Endothelial cell of coronary artery (primary cell): ENCODE measurements around the gene SNRNP70. TPM values are rescaled to one million over a fixed set of nuclear protein-coding genes. Genes with fewer than 3 reads are reported as not detected.

ENCODE experiments used
- total RNA-seq: library from RNA; depleted of rRNA; stranded (reverse); fragments of >200 nt; gene quantifications from 2 replicates; pipeline ENCODE4 v1.2.3, GENCODE V29; 2014

Gene SNRNP70
- total RNA-seq = 181 and 227 TPM in 2 replicates

DNA sequence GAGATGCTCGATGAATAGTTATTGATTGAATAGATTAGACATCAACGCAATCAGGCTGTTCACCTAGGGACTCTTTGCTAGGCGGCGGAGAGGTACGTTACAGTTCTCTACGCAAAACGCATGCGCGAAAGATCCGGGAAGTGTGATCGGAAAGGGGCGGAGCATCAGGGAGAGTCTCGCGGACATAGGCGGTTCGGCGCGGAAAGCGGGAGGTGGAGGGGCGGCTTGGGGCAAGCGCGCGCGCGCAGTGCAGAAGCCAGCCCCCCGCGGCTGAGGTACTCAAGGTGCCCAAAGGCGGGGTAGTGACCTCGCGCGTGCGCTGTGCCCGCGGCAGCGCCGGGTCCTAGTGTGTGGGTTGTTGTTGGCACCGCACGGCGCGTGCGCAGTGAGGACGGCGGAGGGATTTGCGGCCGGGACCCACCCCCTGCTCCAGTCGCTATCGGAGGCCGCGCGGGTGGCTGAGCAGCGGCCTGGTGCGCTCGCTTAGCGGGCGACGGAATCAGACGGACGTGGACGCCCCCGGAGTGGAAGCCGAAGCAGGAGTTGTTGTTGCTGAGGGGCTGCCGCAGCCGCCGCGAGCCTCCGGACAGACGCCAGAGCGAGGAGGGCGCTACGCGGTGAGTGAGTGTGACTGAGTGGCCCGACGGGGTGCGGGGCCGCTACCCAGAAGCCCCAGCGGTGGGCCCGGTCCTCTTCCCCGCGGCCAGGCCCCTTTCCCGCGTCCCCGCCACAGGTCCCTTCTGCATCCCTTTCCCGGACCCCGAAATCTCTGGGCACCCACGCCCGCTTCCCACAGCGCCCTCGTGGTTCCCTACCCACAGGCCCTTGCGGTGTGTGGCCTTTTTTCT, at the start of gene SNRNP70:
TSS of gene SNRNP70 (plus strand) at position 432 of the 848 bp plus-strand sequence. CDS start 964 bp downstream, outside the sequence.

DNA sequence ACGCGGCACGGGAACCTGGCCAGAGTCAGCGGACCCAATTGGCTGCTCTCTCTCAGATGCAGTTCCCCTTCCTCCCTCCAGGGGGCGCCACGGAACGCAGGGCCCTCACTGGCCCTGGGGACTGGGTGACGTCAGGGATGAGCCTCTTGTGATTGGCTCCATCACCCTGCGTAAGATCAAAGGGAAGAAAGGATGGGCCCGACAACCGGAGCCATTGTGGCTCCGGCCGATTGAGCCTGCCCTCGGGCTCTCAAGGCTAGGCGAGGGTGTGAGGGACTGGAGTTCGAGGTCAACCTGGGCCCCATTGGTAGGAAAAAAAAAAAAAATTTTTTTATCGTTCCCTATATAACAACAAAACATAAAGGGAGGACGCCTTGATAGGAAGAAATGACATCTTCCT, 48.4 kb upstream of the SNRNP70 start, which contains the start of gene CGB1:
TSS of gene CGB1 (minus strand) at position 81 of the 400 bp plus-strand sequence. CDS start 184 bp downstream, outside the sequence.

DNA sequence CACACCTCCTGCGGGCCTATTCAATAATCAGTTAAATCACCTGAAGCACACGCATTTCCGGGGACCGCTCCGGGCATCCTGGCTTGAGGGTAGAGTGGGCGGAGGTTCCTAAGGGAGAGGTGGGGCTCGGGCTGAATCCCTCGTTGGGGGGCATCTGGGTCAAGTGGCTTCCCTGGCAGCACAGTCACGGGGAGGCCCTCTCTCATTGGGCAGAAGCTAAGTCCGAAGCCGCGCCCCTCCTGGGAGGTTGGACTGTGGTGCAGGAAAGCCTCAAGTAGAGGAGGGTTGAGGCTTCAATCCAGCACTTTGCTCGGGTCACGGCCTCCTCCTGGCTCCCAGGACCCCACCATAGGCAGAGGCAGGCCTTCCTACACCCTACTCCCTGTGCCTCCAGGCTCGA, 41.7 kb upstream of the SNRNP70 start, which contains the start of gene CGB5:
TSS of gene CGB5 (plus strand) at position 301 of the 400 bp plus-strand sequence. CDS start 362 bp downstream, outside the sequence.

GRCh38 chr19:49049011-49049410, 36.2 kb upstream of the SNRNP70 start, which contains the start of gene CGB8:
Gene CGB8, minus strand, starts transcription at chr19:49049111. Its CDS starts 372 bp downstream, at chr19:49048739.

DNA sequence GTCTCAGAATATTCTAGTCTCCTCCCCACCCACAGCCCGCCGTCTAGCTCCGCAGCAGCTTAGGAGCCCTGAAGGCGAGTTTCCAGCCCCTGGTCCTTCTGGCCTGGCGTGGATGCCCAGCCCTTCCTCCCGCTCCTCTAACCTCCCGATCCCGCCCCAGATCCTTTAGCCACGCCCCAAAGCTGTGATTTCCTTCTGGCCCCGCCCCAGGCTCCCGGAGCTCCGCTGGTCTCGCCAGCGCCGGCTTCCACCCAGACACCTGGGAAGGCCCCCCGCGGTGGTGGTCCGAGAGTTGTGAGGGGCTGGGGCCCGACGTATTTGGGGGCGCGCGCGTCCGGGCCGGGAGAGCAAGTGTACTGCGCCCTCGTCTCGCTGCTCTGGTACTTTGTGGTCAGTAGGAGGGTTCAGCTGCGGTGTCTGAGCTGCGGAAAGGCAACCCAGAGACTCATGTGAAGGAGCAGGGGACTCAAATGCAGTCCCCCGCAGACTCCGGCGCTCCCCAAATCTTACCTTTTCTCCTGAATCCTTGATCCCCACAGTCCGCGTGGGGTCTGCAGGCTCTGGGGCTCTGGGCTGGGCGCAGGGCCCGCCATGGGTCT, 27.5 kb upstream of the SNRNP70 start, which contains the start of gene CGB7:
TSS of gene CGB7 (minus strand) at position 114 of the 599 bp plus-strand sequence. CDS start 2,374 bp downstream, outside the sequence.

GRCh38 chr19:49064768-49065611, 20.3 kb upstream of the SNRNP70 start, which contains the start of gene NTF4:
Gene NTF4, minus strand, starts transcription at chr19:49064818. Its CDS starts 2,821 bp downstream, at chr19:49061997.

DNA sequence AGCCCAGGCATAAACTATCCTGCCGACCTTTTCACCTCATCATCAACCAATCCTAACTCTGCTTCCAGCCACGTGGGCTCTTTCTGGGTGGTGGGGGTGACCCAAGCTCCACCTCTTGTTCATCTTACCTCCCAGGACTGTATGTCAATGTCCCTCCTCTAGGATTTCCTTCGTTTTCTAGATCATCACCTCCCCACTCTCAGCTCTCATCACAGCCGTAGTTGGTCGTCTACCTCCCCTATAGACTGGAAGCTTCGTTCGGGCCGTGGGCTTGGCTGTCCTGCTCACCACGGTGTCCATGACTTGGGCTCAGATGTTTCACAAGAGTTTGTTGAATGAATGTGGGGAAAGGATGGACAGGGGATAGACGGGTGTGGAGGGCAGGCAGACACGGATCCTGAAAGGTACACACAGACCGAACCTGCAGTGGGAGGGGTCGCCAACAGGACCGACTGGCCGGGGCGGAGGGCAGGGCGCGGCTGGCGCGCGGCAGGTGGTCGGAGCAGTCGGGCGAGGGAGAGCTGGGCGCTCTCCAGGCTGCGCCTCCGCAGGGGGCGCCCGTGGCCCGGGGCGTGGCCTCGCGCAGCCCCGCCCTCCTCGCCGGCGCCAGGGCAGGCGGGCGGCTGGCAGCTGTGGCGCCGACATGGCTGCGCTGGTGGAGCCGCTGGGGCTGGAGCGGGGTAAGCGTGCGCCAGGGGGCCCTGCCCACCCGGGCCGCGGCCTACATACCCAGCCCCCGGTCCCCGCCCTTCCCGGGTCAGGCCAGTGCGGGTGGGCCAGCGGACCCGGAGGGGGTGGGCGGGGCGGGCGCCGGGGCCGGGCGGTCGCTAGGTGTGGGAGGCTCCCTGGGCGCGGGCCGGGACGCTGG, 28.7 kb downstream of the SNRNP70 start, which contains the start of gene LIN7B:
TSS of gene LIN7B (plus strand) at position 609 of the 868 bp plus-strand sequence. CDS start at position 644, 35 bp downstream.

DNA sequence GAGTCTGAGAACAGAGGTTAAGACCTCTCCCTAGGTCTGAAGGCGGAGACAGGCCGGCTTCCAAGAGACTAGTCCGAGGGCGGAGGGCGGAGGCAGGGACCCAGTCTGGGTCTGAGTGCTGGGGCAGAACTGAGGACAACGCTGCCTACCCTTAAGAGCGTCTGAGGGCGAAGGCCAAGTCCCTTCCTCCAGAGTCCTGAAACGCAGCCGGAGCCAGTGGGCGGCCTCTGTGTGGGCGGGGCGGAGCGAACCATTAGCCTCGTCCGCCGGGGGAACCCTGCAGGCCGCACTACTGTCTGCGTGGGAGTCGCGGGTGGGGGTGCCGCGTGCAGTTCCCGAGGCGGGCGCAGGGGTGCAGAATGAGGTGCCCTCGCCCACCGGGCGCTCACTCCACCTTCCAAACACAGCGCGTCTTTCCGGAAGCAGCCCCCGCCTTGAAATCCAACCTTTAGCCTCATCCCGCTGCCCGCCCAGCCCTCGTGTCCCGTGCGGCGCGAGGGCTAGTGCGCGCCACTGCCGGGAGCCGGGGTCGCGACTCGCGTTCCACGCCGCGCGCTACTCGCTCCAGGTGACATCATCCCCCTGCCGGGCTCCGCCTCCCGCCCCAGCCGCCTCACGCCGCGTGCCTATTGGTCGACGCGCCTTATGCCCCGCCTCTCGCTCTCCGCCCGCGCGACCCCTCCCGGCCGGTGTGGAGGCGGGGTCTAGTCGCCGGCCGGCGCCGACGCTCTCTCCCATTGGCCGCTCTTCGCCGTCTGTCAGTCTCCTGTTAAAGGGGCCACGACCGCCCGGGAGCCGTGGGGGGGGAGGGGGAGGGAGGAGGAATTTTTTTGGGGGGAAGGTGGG, 33.5 kb downstream of the SNRNP70 start, which contains the start of gene C19orf73:
TSS of gene C19orf73 (minus strand) at position 579 of the 846 bp plus-strand sequence. CDS start at position 458, 121 bp downstream.

DNA sequence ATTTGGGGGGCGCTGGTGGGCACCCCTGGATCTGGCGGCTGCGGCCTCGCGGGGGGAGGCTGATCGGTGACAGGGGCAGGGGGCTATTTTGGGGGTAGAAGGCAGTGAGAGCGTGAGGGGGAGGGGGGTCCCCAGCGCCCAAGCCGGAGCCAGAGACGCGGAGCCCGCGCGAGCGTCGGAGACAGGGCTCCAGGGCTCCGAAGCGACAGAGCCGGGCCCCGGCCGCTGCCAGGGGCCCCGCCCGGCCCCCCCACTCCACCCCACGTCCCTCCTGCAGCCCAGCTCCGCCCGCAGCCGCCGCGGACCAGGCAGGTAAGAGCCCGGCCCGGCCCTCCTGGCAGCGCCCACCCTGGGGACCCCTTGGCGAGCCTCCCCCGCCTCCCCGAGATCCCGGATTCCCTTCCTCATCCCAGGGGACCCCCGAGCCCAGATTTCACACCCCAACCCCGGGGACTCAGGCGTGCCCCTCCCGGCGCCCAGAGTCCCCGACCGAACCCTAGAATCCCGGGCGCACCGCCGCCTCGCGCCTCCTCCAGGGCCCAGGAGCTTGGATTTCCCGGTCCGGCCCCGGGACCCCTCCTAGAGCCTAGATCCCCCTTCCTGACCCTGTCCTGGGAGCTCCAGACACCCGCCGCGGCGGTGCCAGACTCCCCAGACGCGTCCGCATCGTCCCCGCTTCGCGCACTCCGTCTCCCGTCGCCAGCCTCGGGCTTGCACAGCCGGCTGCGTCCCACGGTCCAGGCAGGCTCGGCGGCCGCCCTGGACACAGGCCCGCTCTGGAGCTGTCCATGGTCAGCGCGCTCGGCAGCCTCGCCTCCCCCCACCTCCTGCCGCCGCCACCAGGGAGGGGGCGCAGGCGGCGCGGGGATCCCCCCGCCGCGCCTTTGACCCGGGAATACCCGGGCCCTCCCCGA, 34.4 kb downstream of the SNRNP70 start, which contains the start of gene PPFIA3:
TSS of gene PPFIA3 (plus strand) at position 134 of the 914 bp plus-strand sequence. CDS start 8,330 bp downstream, outside the sequence.

GRCh38 chr19:49155005-49155819, 70.0 kb downstream of the SNRNP70 start, which contains the start of gene HRC:
Gene HRC, minus strand, starts transcription at chr19:49155396. Its CDS starts 159 bp downstream, at chr19:49155237.

GRCh38 chr19:49157445-49158224, 72.4 kb downstream of the SNRNP70 start, which contains the start of gene TRPM4:
Gene TRPM4, plus strand, starts transcription at chr19:49157792. Its CDS starts 75 bp downstream, at chr19:49157867.

Other genes starting within 250 kb of the SNRNP70 start
- gene HSD17B14, start 249.0 kb upstream of the SNRNP70 start, total RNA-seq = 4.6 and 4.9 TPM in 2 replicates
- 1.2 and 3.2 TPM in 2 replicates for gene PLEKHA4, start 216.8 kb upstream of the SNRNP70 start, total RNA-seq
- gene PPP1R15A, start 213.0 kb upstream of the SNRNP70 start, total RNA-seq = 29.1 and 32.7 TPM in 2 replicates
- gene TULP2, start 186.7 kb upstream of the SNRNP70 start, total RNA-seq = not detected in 2 replicates
- gene NUCB1, start 185.1 kb upstream of the SNRNP70 start, total RNA-seq = 112 and 148 TPM in 2 replicates
- gene DHDH, start 151.8 kb upstream of the SNRNP70 start, total RNA-seq = 0.18 TPM in 1 of 2 replicates, not detected in the other
- 143 and 157 TPM in 2 replicates for gene BAX, start 130.6 kb upstream of the SNRNP70 start, total RNA-seq
- 714 and 907 TPM in 2 replicates for gene FTL, start 120.1 kb upstream of the SNRNP70 start, total RNA-seq
- 27.3 and 31.8 TPM in 2 replicates for gene GYS1, start 92.1 kb upstream of the SNRNP70 start, total RNA-seq
- 261 and 328 TPM in 2 replicates for gene RUVBL2, start 91.6 kb upstream of the SNRNP70 start, total RNA-seq
- 0.19 TPM in 1 of 2 replicates, not detected in the other for gene LHB, start 68.4 kb upstream of the SNRNP70 start, total RNA-seq
- gene CGB3, start 61.1 kb upstream of the SNRNP70 start, total RNA-seq = not detected in 2 replicates
- 0.19 TPM in 1 of 2 replicates, not detected in the other for gene CGB2, start 53.6 kb upstream of the SNRNP70 start, total RNA-seq
- not detected in 2 replicates for gene CGB1, start 48.6 kb upstream of the SNRNP70 start, total RNA-seq
- not detected in 2 replicates for gene CGB5, start 41.6 kb upstream of the SNRNP70 start, total RNA-seq
- not detected in 2 replicates for gene CGB8, start 36.3 kb upstream of the SNRNP70 start, total RNA-seq
- 0.09 TPM in 2 replicates for gene CGB7, start 27.7 kb upstream of the SNRNP70 start, total RNA-seq
- not detected in 2 replicates for gene NTF4, start 20.6 kb upstream of the SNRNP70 start, total RNA-seq
- not detected in 2 replicates for gene KCNA7, start 12.8 kb upstream of the SNRNP70 start, total RNA-seq
- 2.1 and 4.7 TPM in 2 replicates for gene LIN7B, start 28.9 kb downstream of the SNRNP70 start, total RNA-seq
- 0.28 and 0.63 TPM in 2 replicates for gene C19orf73, start 33.7 kb downstream of the SNRNP70 start, total RNA-seq
- 3.2 and 4.2 TPM in 2 replicates for gene PPFIA3, start 34.1 kb downstream of the SNRNP70 start, total RNA-seq
- gene HRC, start 69.9 kb downstream of the SNRNP70 start, total RNA-seq = not detected in 2 replicates
- 15.0 and 17.3 TPM in 2 replicates for gene TRPM4, start 72.3 kb downstream of the SNRNP70 start, total RNA-seq
- gene SLC6A16, start 239.7 kb downstream of the SNRNP70 start, total RNA-seq = 0.09 and 0.54 TPM in 2 replicates
- not detected in 2 replicates for gene CD37, start 250.0 kb downstream of the SNRNP70 start, total RNA-seq